GM12878 (cell line): Measurements from ENCODE around the gene USP21. TPM values are rescaled to one million over a fixed set of nuclear protein-coding genes. Genes with fewer than 3 reads are reported as not detected.

ENCODE experiments used
- ATAC-seq: fragments of 200-7000 bp; cut with Tn5 transposase; 3 replicates; pipeline ENCODE4 v1.9.1; 2020; ENCODE audit warnings: mild to moderate bottlenecking, moderate library complexity
- BruUV-seq: library from RNA; stranded (reverse); fragments of 400-500 nt; replicated peaks from 2 replicates; lab custom pipeline; 2021; lab: Mats Ljungman, UMichigan
- CTCF ChIA-PET: fragments of 300-600 bp; sonication (Branson Sonifier 250); formaldehyde crosslinking; extraction: SDS; loops from one replicate; lab custom pipeline; 2021; ENCODE audit warnings: inconsistent platforms; lab: Yijun Ruan, JAX
- POLR2A ChIA-PET: fragments of 350-600 bp; formaldehyde crosslinking; extraction: SDS; loops from one replicate; lab custom pipeline; 2021; ENCODE audit warnings: inconsistent platforms; lab: Charles Lee
- RAD21 ChIA-PET: fragments of 300-600 bp; sonication (Branson Sonifier 250); formaldehyde crosslinking; loops from one replicate; lab custom pipeline; 2023; ENCODE audit warnings: antibody characterized with exemption; ENCODE audit not compliant: unreplicated experiment; lab: Charles Lee
- SMC1A ChIA-PET: fragments of 300-600 bp; sonication (Branson Sonifier 250); formaldehyde crosslinking; loops from one replicate; lab custom pipeline; 2023; ENCODE audit not compliant: unreplicated experiment, uncharacterized antibody; lab: Charles Lee
- DNase-seq: peaks from one replicate; pipeline ENCODE4 v3.0.0-alpha.2; 2011; ENCODE audit warnings: low read depth, low spot score
- FAIRE-seq: peaks from 3 replicates; lab custom pipeline; 2011; peaks lifted over from hg19 to GRCh38; lab: Jason Lieb, UNC
- H2AFZ ChIP-seq: 2 replicates; pipeline ENCODE4 v1.6.0; 2011; ENCODE audit warnings: low read depth, low read length, control low read depth; ENCODE audit not compliant: control insufficient read depth
- H3K27ac ChIP-seq: 2 replicates; pipeline ENCODE4 v1.5.1; 2011; ENCODE audit warnings: control low read depth; ENCODE audit not compliant: control insufficient read depth, insufficient read depth
- H3K27me3 ChIP-seq, 2 experiments: replicated peaks in 1 of 2; 2 replicates each; pipeline versions ENCODE4 v1.6.0 to v1.6.1; 2011; ENCODE audit warnings: low read length in 1 of 2; ENCODE audit not compliant: control insufficient read depth in 2 of 2, insufficient read depth in 2 of 2
- H3K36me3 ChIP-seq, 2 experiments: 2 replicates each; pipeline ENCODE4 v1.5.1; 2011; ENCODE audit warnings: low read length in 1 of 2; ENCODE audit not compliant: control insufficient read depth in 2 of 2, insufficient read depth in 2 of 2
- H3K4me1 ChIP-seq: 2 replicates; pipeline ENCODE4 v1.6.1; 2011; ENCODE audit warnings: mild to moderate bottlenecking, low read length, moderate library complexity, mixed read lengths; ENCODE audit not compliant: control insufficient read depth, insufficient read depth
- H3K4me2 ChIP-seq: 2 replicates; pipeline ENCODE4 v1.6.0; 2011; ENCODE audit warnings: control low read depth; ENCODE audit not compliant: control insufficient read depth, insufficient read depth
- H3K4me3 ChIP-seq: fragments of 200-600 bp; sonication (generic); 2 replicates; pipeline ENCODE4 v1.5.1; 2016
- H3K79me2 ChIP-seq: 2 replicates; pipeline ENCODE4 v1.6.0; 2011; ENCODE audit warnings: low read length; ENCODE audit not compliant: control insufficient read depth, insufficient read depth
- H3K9ac ChIP-seq: 2 replicates; pipeline ENCODE4 v1.8.0; 2011; ENCODE audit warnings: low read length, control low read depth, mixed read lengths; ENCODE audit not compliant: control insufficient read depth, insufficient read depth
- H3K9me3 ChIP-seq: replicated peaks from 3 replicates; pipeline ENCODE4 v1.5.1; 2011; ENCODE audit warnings: mild to moderate bottlenecking, low read length; ENCODE audit not compliant: control insufficient read depth, insufficient read depth
- H4K20me1 ChIP-seq: 2 replicates; pipeline ENCODE4 v1.6.0; 2011; ENCODE audit not compliant: control insufficient read depth, insufficient read depth
- ASH2L ChIP-seq: fragments of 300-600, 200-600 bp; sonication (generic); IDR thresholded peaks from 2 replicates; pipeline ENCODE4 v1.6.1; 2017; ENCODE audit warnings: low read depth, mild to moderate bottlenecking, borderline replicate concordance
- BHLHE40 ChIP-seq, 2 experiments: fragments of 450-650 bp in 1 of 2; IDR thresholded peaks; 2 replicates each; pipeline ENCODE4 v1.6.1; 2011 to 2017; ENCODE audit warnings: low read depth in 2 of 2, borderline replicate concordance in 1 of 2, improper control_type of control experiment in 1 of 2, low read length in 1 of 2, mild to moderate bottlenecking in 1 of 2
- BMI1 ChIP-seq: fragments of 450-650 bp; IDR thresholded peaks from 2 replicates; pipeline ENCODE4 v1.6.1; 2016; ENCODE audit warnings: mild to moderate bottlenecking, moderate library complexity, borderline replicate concordance
- FOXM1 ChIP-seq: IDR thresholded peaks from 2 replicates; pipeline ENCODE4 v1.6.1; 2012; ENCODE audit warnings: low read depth, mild to moderate bottlenecking, inconsistent platforms, low read length, moderate library complexity
- HDAC6 ChIP-seq: fragments of 200-600 bp; sonication (generic); IDR thresholded peaks from one replicate; pipeline ENCODE4 v1.8.0; 2017; ENCODE audit warnings: antibody characterized with exemption; ENCODE audit not compliant: unreplicated experiment
- MTA2 ChIP-seq: fragments of 450-650 bp; IDR thresholded peaks from 2 replicates; pipeline ENCODE4 v1.6.1; 2016; ENCODE audit warnings: low read depth, mild to moderate bottlenecking, moderate library complexity
- STAT3 ChIP-seq: IDR thresholded peaks from 2 replicates; pipeline ENCODE4 v1.6.1; 2011; ENCODE audit warnings: low read depth, low read length, improper control_type of control experiment
- YY1 ChIP-seq: IDR thresholded peaks from 2 replicates; pipeline ENCODE4 v1.6.1; 2011; ENCODE audit warnings: low read depth, mild to moderate bottlenecking, low read length
- ZSCAN29 ChIP-seq: fragments of 450-650 bp; IDR thresholded peaks from 2 replicates; pipeline ENCODE4 v1.6.1; 2017; ENCODE audit warnings: mild to moderate bottlenecking, moderate library complexity
- WGBS: methylation state at CpG from one replicate; pipeline ENCODE4 v1.1.6; 2016; ENCODE audit warnings: low lambda C conversion rate; ENCODE audit not compliant: insufficient replicate concordance, insufficient coverage; ENCODE audit errors: missing lambda C conversion rate; 5-methylcytosine and 5-hydroxymethylcytosine counted together
- in situ Hi-C: fragments of 300-500 bp; cut with MboI; formaldehyde crosslinking; loops from 9 replicates; pipeline ENCODE4 v1.14.3; 2018; ENCODE audit warnings: mixed read lengths
- intact Hi-C: fragments of 100-400 bp; cut with micrococcal nuclease; formaldehyde crosslinking; loops from one replicate; pipeline ENCODE4 v1.14.2; 2022; ENCODE audit not compliant: unreplicated experiment
- polyA plus RNA-seq, 11 experiments: library from polyadenylated mRNA; depleted of rRNA in 4 of 11; unstranded in 6 of 11; stranded (reverse) in 5 of 11; fragments of >200 nt; fragmentation: Nextera tagmentation in 4 of 11; fragmentation: Illumina TruSeq in 1 of 11; extraction: Ambion mirVana in 4 of 11; extraction: Trizol in 1 of 11; gene quantifications; 1 replicate in 1 of 11; 2 replicates in 10 of 11; pipeline versions ENCODE4 v1.2.1 to v1.2.3, GENCODE V29; 2011 to 2016; ENCODE audit warnings: inconsistent platforms in 2 of 11, missing spikeins in 2 of 11, low read depth in 1 of 11
- total RNA-seq, 4 experiments: library from RNA; depleted of rRNA in 3 of 4; stranded (reverse); fragments of >200 nt in 3 of 4; fragmentation: Illumina TruSeq in 1 of 4; extraction: Trizol in 1 of 4; gene quantifications; 2 replicates each; pipeline versions ENCODE4 v1.2.1 to v1.2.3, GENCODE V29; 2013 to 2021
- TF ChIP-seq, protein P1 (sequence below): fragments of 450-650 bp; IDR thresholded peaks from 2 replicates; pipeline ENCODE4 v1.6.1; 2017; ENCODE audit warnings: mild to moderate bottlenecking, moderate library complexity

USP21 gene
- total and polyA plus RNA-seq, 10 of the 15 experiments (the other 5 are each of a cell fraction or from before 2014, with no cell fraction given): 3.2 to 28.6 (median 16.6) TPM

DNA sequence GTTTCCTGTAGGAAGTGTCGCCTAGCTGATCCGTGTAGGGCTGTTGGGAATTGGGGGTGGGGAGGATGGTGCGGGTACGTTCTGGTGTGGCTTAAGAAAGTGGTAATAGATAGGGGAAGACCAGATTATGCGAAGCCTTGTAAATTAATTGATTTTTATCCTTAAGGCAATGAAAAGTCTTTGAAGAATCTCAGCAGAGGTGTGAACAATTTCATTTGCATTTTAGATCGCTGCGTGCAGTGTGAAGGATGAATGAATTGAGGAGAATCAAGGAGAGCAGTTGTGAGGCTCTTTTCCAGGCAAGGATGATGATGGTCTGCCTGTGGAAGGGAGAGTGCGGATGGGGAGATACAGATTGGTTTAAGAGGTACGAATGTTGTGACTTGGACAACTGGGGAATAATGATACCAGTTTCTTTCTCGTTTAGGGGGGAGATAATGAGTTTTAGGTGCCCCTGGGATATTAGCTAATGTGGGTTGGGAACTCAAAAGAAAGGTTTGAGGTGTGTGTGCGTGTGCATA, 26.0 kb upstream of the USP21 start (continued):
- 0 out of 2 replicates have a peak, but pooled peaks have one; percentile 5 for TF ChIP-seq BMI1
- TF ChIP-seq STAT3: no peak
- TF ChIP-seq, protein P1, sequence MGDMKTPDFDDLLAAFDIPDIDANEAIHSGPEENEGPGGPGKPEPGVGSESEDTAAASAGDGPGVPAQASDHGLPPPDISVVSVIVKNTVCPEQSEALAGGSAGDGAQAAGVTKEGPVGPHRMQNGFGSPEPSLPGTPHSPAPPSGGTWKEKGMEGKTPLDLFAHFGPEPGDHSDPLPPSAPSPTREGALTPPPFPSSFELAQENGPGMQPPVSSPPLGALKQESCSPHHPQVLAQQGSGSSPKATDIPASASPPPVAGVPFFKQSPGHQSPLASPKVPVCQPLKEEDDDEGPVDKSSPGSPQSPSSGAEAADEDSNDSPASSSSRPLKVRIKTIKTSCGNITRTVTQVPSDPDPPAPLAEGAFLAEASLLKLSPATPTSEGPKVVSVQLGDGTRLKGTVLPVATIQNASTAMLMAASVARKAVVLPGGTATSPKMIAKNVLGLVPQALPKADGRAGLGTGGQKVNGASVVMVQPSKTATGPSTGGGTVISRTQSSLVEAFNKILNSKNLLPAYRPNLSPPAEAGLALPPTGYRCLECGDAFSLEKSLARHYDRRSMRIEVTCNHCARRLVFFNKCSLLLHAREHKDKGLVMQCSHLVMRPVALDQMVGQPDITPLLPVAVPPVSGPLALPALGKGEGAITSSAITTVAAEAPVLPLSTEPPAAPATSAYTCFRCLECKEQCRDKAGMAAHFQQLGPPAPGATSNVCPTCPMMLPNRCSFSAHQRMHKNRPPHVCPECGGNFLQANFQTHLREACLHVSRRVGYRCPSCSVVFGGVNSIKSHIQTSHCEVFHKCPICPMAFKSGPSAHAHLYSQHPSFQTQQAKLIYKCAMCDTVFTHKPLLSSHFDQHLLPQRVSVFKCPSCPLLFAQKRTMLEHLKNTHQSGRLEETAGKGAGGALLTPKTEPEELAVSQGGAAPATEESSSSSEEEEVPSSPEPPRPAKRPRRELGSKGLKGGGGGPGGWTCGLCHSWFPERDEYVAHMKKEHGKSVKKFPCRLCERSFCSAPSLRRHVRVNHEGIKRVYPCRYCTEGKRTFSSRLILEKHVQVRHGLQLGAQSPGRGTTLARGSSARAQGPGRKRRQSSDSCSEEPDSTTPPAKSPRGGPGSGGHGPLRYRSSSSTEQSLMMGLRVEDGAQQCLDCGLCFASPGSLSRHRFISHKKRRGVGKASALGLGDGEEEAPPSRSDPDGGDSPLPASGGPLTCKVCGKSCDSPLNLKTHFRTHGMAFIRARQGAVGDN: no peak
- TF ChIP-seq FOXM1: no peak
- 0 out of 2 replicates have a peak, but pooled peaks have one; percentile 11 for TF ChIP-seq ASH2L

DNA sequence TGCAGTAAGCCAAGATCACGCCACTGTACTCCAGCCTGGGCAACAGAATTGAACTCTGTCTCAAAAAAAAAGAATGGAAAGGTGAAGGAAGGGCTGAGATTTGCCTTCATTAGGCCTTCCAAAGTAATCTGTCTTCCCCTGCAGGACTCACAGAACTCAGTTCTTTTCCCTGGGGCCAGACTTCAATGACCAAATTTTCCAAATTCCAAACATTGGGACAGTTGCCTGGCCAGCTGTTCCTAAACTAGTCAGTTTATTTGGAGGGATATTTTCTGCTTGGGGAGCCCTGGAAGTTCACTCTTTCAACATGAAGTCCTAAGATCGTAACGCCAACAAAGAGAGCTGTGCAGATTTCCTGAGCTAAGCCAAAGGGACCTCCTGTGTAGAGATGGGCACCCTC, 21.4 kb upstream of the USP21 start:
- ChIA-PET CTCF (interaction anchor here (0.7 to 6.2 kb wide), 17 partner anchors 9 to 244 kb away, joined by 3 to 60 read pairs (median 6); partner anchors contain the start of genes ARHGAP30, KLHDC9, NIT1 and PFDN2), POLR2A (interaction anchor here (0.9 to 1.2 kb wide), 2 partner anchors 11 to 356 kb away, joined by 3 read pairs; no protein-coding TSS in a partner anchor), SMC1A (interaction anchor here (0.7 to 4.4 kb wide), 15 partner anchors 8 to 140 kb away, joined by 3 to 26 read pairs (median 4); partner anchors contain the start of genes ARHGAP30, B4GALT3, KLHDC9 and NIT1), RAD21 (interaction anchor here (0.5 to 2.8 kb wide), 7 partner anchors 20 to 744 kb away, joined by 3 to 15 read pairs (median 3); partner anchors contain the start of genes ARHGAP30, KLHDC9, NIT1 and PFDN2)
- H3K27me3 ChIP-seq: no peaks in the 10 kb centered on the region
- intact Hi-C loops (no loop called here), in situ Hi-C loops (no loop called here)
- no peaks in the 10 kb centered on the region for H3K4me1 ChIP-seq
- FAIRE-seq (no peak), DNase-seq (no peak), ATAC-seq (no peak)
- no peak overlapping the region for H2AFZ ChIP-seq
- H3K9ac ChIP-seq: no peak overlapping the region
- BruUV-seq: no TSS peak
- H3K4me2 ChIP-seq: no peak overlapping the region
- no peaks in the 10 kb centered on the region for H3K36me3 ChIP-seq
- TF ChIP-seq HDAC6 (no peak), ZSCAN29 (no peak), BHLHE40 (IDR thresholded peaks at IDR 0.05; ENCODE audit: borderline replicate concordance in 1 of 2, low read depth in 2 of 2, low read length in 1 of 2) (no peak), MTA2 (no peak), YY1 (no peak)
- H3K27ac ChIP-seq: no peak overlapping the region
- H3K4me3 ChIP-seq: no peak overlapping the region
- 97% methylated on average over 3 of the region's 3 CpGs for WGBS
- H4K20me1 ChIP-seq: no peaks in the 10 kb centered on the region
- H3K9me3 ChIP-seq: no peaks in the 10 kb centered on the region
- H3K79me2 ChIP-seq: peaks cover 18% of the 10 kb centered on the region
